AG04449 (cell line): ENCODE results near the gene NR1H3.
A peak's percentile ranks its signal among the peaks of the same experiment; 100 is the strongest.

Experiments
- CTCF ChIA-PET: fragments of 350-600 bp; formaldehyde crosslinking; extraction: SDS; loops from one replicate; lab custom pipeline; 2021; ENCODE audit warnings: antibody characterized with exemption; lab: Yijun Ruan, JAX
- POLR2A ChIA-PET: fragments of 400-600, 350-600 bp; formaldehyde crosslinking; extraction: SDS; loops from one replicate; lab custom pipeline; 2020; ENCODE audit warnings: antibody characterized with exemption, inconsistent platforms; lab: Yijun Ruan, JAX
- DNase-seq: peaks from one replicate; pipeline ENCODE4 v3.0.0-alpha.2; 2010; ENCODE audit warnings: low read depth, low spot score
- H3K4me3 ChIP-seq: 2 replicates; pipeline ENCODE4 v1.5.1; 2011; ENCODE audit warnings: low read depth, mild to moderate bottlenecking, control low read depth, low read length
- CTCF ChIP-seq: IDR thresholded peaks from one replicate; pipeline ENCODE4 v1.5.1; 2011; ENCODE audit warnings: mild to moderate bottlenecking, moderate library complexity, low read length, control low read depth, inconsistent platforms; ENCODE audit not compliant: insufficient read depth; ENCODE audit errors: missing control alignments

NR1H3 gene

GRCh38 chr11:47233989-47234668 lies 23.7 kb upstream of the NR1H3 start:
- DNase-seq = no peak
- no peak overlapping the region for H3K4me3 ChIP-seq
- ChIA-PET CTCF (interaction anchor here (0.7 to 6.7 kb wide), 19 partner anchors 9 to 173 kb away, joined by 3 to 55 read pairs (median 7); partner anchors contain the start of genes ACP2, MADD and NR1H3), POLR2A (interaction anchor here (0.6 to 2.3 kb wide), 4 partner anchors 8 to 523 kb away, joined by 3 to 13 read pairs (median 4); partner anchors contain the start of gene ACP2)
- TF ChIP-seq CTCF = peak; percentile 47

- CTCF ChIA-PET = interaction anchor here (1.0 to 6.7 kb wide), 13 partner anchors 8 to 139 kb away, joined by 4 to 55 read pairs (median 10); partner anchors contain the start of genes ACP2, MADD and NR1H3
- no peak for DNase-seq
- no peak for TF ChIP-seq CTCF
- POLR2A ChIA-PET = interaction anchor here (0.5 to 2.3 kb wide), 4 partner anchors 14 to 524 kb away, joined by 3 to 13 read pairs (median 4); partner anchors contain the start of gene ACP2
- no peak overlapping the region for H3K4me3 ChIP-seq
Observed at GRCh38 chr11:47234669-47235100, 23.1 kb upstream of the NR1H3 start.

GRCh38 chr11:47235163-47235562 lies 22.6 kb upstream of the NR1H3 start:
- H3K4me3 ChIP-seq = no peak overlapping the region
- no peak for DNase-seq
- POLR2A ChIA-PET = interaction anchor here (0.5 to 2.3 kb wide), 3 partner anchors 13 to 54 kb away, joined by 3 to 13 read pairs (median 5); partner anchors contain the start of gene ACP2
- CTCF ChIA-PET = interaction anchor here (0.6 to 6.7 kb wide), 10 partner anchors 8 to 120 kb away, joined by 3 to 55 read pairs (median 10); partner anchors contain the start of genes ACP2, MADD and NR1H3
- TF ChIP-seq CTCF = no peak

- no peak overlapping the region for H3K4me3 ChIP-seq
- ChIA-PET CTCF (interaction anchor here (1.3 to 6.7 kb wide), 4 partner anchors 11 to 118 kb away, joined by 3 to 55 read pairs (median 22); partner anchors contain the start of genes ACP2 and NR1H3), POLR2A (interaction anchor here (0.7 to 4.1 kb wide), 3 partner anchors 12 to 52 kb away, joined by 3 to 14 read pairs (median 3); partner anchors contain the start of gene ACP2)
- DNase-seq = no peak
- no peak for TF ChIP-seq CTCF
Observed at GRCh38 chr11:47236482-47236881, 21.3 kb upstream of the NR1H3 start.

GRCh38 chr11:47239852-47240251 lies 17.9 kb upstream of the NR1H3 start:
- POLR2A ChIA-PET = interaction anchor here (4.1 kb wide), 1 partner anchor 9 kb away, joined by 14 read pairs; the partner anchor contains the start of gene ACP2
- no peak for TF ChIP-seq CTCF
- no peak overlapping the region for H3K4me3 ChIP-seq
- CTCF ChIA-PET = no interaction called here
- DNase-seq = no peak
